ENCODE measurements around the gene NANOGP8.

The NANOGP8 gene

GRCh38 chr15:35058534-35059054 is 26.5 kb downstream of the NANOGP8 start:
- DNase-seq, result no peak

- DNase-seq, result no peak
These were observed 29.5 kb downstream of the NANOGP8 start for GRCh38 chr15:35055416-35056105.

- no peak for DNase-seq
These were observed 30.7 kb downstream of the NANOGP8 start for GRCh38 chr15:35054380-35054779.

GRCh38 chr15:35047996-35048395 is 37.1 kb downstream of the NANOGP8 start:
- DNase-seq, result no peak

- DNase-seq, result no peak
These were observed 37.6 kb downstream of the NANOGP8 start for GRCh38 chr15:35047528-35047927.

GRCh38 chr15:35043373-35044095 is 41.6 kb downstream of the NANOGP8 start:
- DNase-seq, result peak; percentile 26

- no peak for DNase-seq
These were observed 44.5 kb downstream of the NANOGP8 start for GRCh38 chr15:35040339-35041255.

GRCh38 chr15:35038626-35039451 is 46.3 kb downstream of the NANOGP8 start:
- DNase-seq, result peak; percentile 78

All from fibroblast of skin of right biceps (primary cell).